WTC11 (cell line): ENCODE data around the gene TMEM9B. TPM values are rescaled to one million over a fixed set of nuclear protein-coding genes. Genes with fewer than 3 reads are reported as not detected.
A peak's percentile ranks its signal among the peaks of the same experiment; 100 is the strongest.

ENCODE experiments used
- ATAC-seq: fragments of 200-7000 bp; cut with Tn5 transposase; 2 replicates; pipeline ENCODE4 v1.10.0; 2021; ENCODE audit warnings: mild to moderate bottlenecking, moderate library complexity
- Bru-seq: library from RNA; stranded (reverse); fragments of 400-500 nt; gene quantifications from one replicate; lab custom pipeline; 2021; lab: Mats Ljungman, UMichigan
- CTCF ChIA-PET: fragments of 300-600 bp; sonication (Branson Sonifier 250); formaldehyde crosslinking; loops from one replicate; lab custom pipeline; 2021; ENCODE audit warnings: antibody characterized with exemption; lab: Charles Lee
- POLR2A ChIA-PET: fragments of 350-600 bp; sonication (Branson Sonifier 250); formaldehyde crosslinking; loops from one replicate; lab custom pipeline; 2021; ENCODE audit warnings: antibody characterized with exemption; lab: Charles Lee
- DNase-seq: peaks from one replicate; pipeline ENCODE4 v3.0.0; 2021; ENCODE audit warnings: low spot score
- H3K27ac Mint-ChIP-seq: 2 replicates; pipeline ENCODE4 v1.8.0; 2021; ENCODE audit warnings: mixed read lengths
- H3K27me3 Mint-ChIP-seq: 2 replicates; pipeline ENCODE4 v1.8.0; 2021; ENCODE audit warnings: low read depth, mild to moderate bottlenecking, moderate library complexity, mixed read lengths
- H3K36me3 Mint-ChIP-seq: 2 replicates; pipeline ENCODE4 v1.8.0; 2021; ENCODE audit warnings: mixed read lengths
- H3K4me1 Mint-ChIP-seq: 2 replicates; pipeline ENCODE4 v1.8.0; 2022; ENCODE audit warnings: mixed read lengths
- H3K4me3 Mint-ChIP-seq: 2 replicates; pipeline ENCODE4 v1.8.0; 2021; ENCODE audit warnings: mild to moderate bottlenecking, moderate library complexity, mixed read lengths
- H3K9me3 Mint-ChIP-seq: 2 replicates; pipeline ENCODE4 v1.8.0; 2021; ENCODE audit warnings: mixed read lengths
- CREM ChIP-seq: sonication (generic); formaldehyde crosslinking; IDR thresholded peaks from 2 replicates; pipeline ENCODE4 v1.8.1; 2022; ENCODE audit warnings: mild to moderate bottlenecking, missing genetic modification reagents, moderate library complexity
- CTCF ChIP-seq: fragments of 200-600 bp; IDR thresholded peaks from 2 replicates; pipeline ENCODE4 v1.8.0; 2022; ENCODE audit warnings: antibody characterized with exemption
- E2F4 ChIP-seq: sonication (generic); formaldehyde crosslinking; IDR thresholded peaks from 2 replicates; pipeline ENCODE4 v1.8.1; 2022; ENCODE audit warnings: low read depth, mild to moderate bottlenecking, moderate library complexity, missing genetic modification reagents, borderline replicate concordance
- ETV6 ChIP-seq: sonication (generic); formaldehyde crosslinking; IDR thresholded peaks from 2 replicates; pipeline ENCODE4 v1.8.1; 2022; ENCODE audit warnings: mild to moderate bottlenecking, missing genetic modification reagents
- FOXK1 ChIP-seq: sonication (generic); formaldehyde crosslinking; IDR thresholded peaks from 2 replicates; pipeline ENCODE4 v1.8.0; 2022; ENCODE audit warnings: mild to moderate bottlenecking, moderate library complexity, missing genetic modification reagents
- GTF2I ChIP-seq: fragments of 250-450 bp; sonication (Bioruptor Pico); conservative IDR thresholded peaks from 2 replicates; pipeline ENCODE4 v1.4.0; 2021; ENCODE audit warnings: mild to moderate bottlenecking
- KAT7 ChIP-seq: sonication (generic); formaldehyde crosslinking; IDR thresholded peaks from 2 replicates; pipeline ENCODE4 v1.8.1; 2023; ENCODE audit warnings: missing genetic modification reagents, mild to moderate bottlenecking, borderline replicate concordance
- MAX ChIP-seq: sonication (generic); formaldehyde crosslinking; IDR thresholded peaks from 2 replicates; pipeline ENCODE4 v1.8.0; 2022; ENCODE audit warnings: mild to moderate bottlenecking, missing genetic modification reagents
- MYBL2 ChIP-seq: sonication (generic); formaldehyde crosslinking; IDR thresholded peaks from 2 replicates; pipeline ENCODE4 v1.8.1; 2023; ENCODE audit warnings: mild to moderate bottlenecking, moderate library complexity, missing genetic modification reagents
- SMAD3 ChIP-seq: sonication (generic); formaldehyde crosslinking; IDR thresholded peaks from 2 replicates; pipeline ENCODE4 v1.8.0; 2022; ENCODE audit warnings: missing genetic modification reagents, mild to moderate bottlenecking, borderline replicate concordance
- SP1 ChIP-seq: sonication (generic); formaldehyde crosslinking; conservative IDR thresholded peaks from 2 replicates; pipeline ENCODE4 v1.8.1; 2022; ENCODE audit warnings: missing genetic modification reagents
- TEAD1 ChIP-seq: sonication (generic); formaldehyde crosslinking; IDR thresholded peaks from 2 replicates; pipeline ENCODE4 v1.8.0; 2022; ENCODE audit warnings: mild to moderate bottlenecking, missing genetic modification reagents
- TP53 ChIP-seq: sonication (generic); formaldehyde crosslinking; IDR thresholded peaks from 2 replicates; pipeline ENCODE4 v1.8.1; 2023; ENCODE audit warnings: mild to moderate bottlenecking, missing genetic modification reagents
- ZNF121 ChIP-seq: sonication (generic); formaldehyde crosslinking; IDR thresholded peaks from 2 replicates; pipeline ENCODE4 v1.8.0; 2023; ENCODE audit warnings: missing genetic modification reagents
- ZNF138 ChIP-seq: sonication (generic); formaldehyde crosslinking; conservative IDR thresholded peaks from 2 replicates; pipeline ENCODE4 v1.8.1; 2022; ENCODE audit warnings: mild to moderate bottlenecking, moderate library complexity, missing genetic modification reagents
- ZNF219 ChIP-seq: sonication (generic); formaldehyde crosslinking; IDR thresholded peaks from 2 replicates; pipeline ENCODE4 v1.8.0; 2023; ENCODE audit warnings: missing genetic modification reagents, mild to moderate bottlenecking, borderline replicate concordance
- ZNF263 ChIP-seq: sonication (generic); formaldehyde crosslinking; IDR thresholded peaks from 2 replicates; pipeline ENCODE4 v1.8.1; 2022; ENCODE audit warnings: low read depth, mild to moderate bottlenecking, moderate library complexity, missing genetic modification reagents
- long read RNA-seq, 3 experiments: library from RNA in 1 of 3; library from capped mRNA in 1 of 3; library from polyadenylated mRNA in 1 of 3; unstranded in 2 of 3; stranded (forward) in 1 of 3; transcript quantifications; one replicate each; pipeline ENCODE4 v2.0.0, GENCODE V29; 2021
- total RNA-seq: library from RNA; stranded (reverse); gene quantifications from 3 replicates; pipeline ENCODE4 v1.2.3, GENCODE V29; 2021
- TF ChIP-seq, protein P1 (sequence below): sonication (generic); formaldehyde crosslinking; IDR thresholded peaks from 2 replicates; pipeline ENCODE4 v1.8.1; 2023; ENCODE audit warnings: mild to moderate bottlenecking, missing genetic modification reagents, moderate library complexity
- TF ChIP-seq, protein P2 (sequence below): sonication (generic); formaldehyde crosslinking; IDR thresholded peaks from 2 replicates; pipeline ENCODE4 v1.8.1; 2022; ENCODE audit warnings: mild to moderate bottlenecking, moderate library complexity, missing genetic modification reagents
- TF ChIP-seq, protein P3 (sequence below): sonication (generic); formaldehyde crosslinking; IDR thresholded peaks from 2 replicates; pipeline ENCODE4 v1.8.0; 2023; ENCODE audit warnings: mild to moderate bottlenecking, missing genetic modification reagents
- TF ChIP-seq, protein P4 (sequence below): sonication (generic); formaldehyde crosslinking; conservative IDR thresholded peaks from 2 replicates; pipeline ENCODE4 v1.8.1; 2023; ENCODE audit warnings: mild to moderate bottlenecking, low read depth, missing genetic modification reagents, moderate library complexity

TMEM9B gene
- total RNA-seq (8.7 to 10.2 TPM (median 8.9 TPM) in 3 replicates), Bru-seq, nascent RNA (percentile 66 among the genes with signal in this experiment)
- long read RNA-seq, experiment 1, transcript TMEM9B-205 (5 exons, 2,083 nt): major isoform, 67 of 84 reads
- long read RNA-seq, experiment 1, transcript TMEM9B-201 (4 exons, 1,659 nt): minor isoform, 10 of 84 reads
- long read RNA-seq, experiment 1, partial matches to known transcripts: 3 of 84 reads
- long read RNA-seq, experiment 1, other reads (novel, unspliced or antisense): 1 of 84 reads
- long read RNA-seq, experiment 2, transcript TMEM9B-205 (5 exons, 2,083 nt): major isoform, 9 of 20 reads
- long read RNA-seq, experiment 2, partial matches to known transcripts: 8 of 20 reads
- long read RNA-seq, experiment 2, other reads (novel, unspliced or antisense): 1 of 20 reads
- long read RNA-seq, experiment 3, transcript TMEM9B-201 (4 exons, 1,659 nt): minor isoform, 5 of 63 reads
- long read RNA-seq, experiment 3, transcript TMEM9B-205 (5 exons, 2,083 nt): major isoform, 46 of 63 reads
- long read RNA-seq, experiment 3, transcript TMEM9B-202 (5 exons, 1,433 nt): minor isoform, 10 of 63 reads
- long read RNA-seq, experiment 3, partial matches to known transcripts: 0 of 63 reads
- long read RNA-seq, experiment 3, other reads (novel, unspliced or antisense): 2 of 63 reads

DNA sequence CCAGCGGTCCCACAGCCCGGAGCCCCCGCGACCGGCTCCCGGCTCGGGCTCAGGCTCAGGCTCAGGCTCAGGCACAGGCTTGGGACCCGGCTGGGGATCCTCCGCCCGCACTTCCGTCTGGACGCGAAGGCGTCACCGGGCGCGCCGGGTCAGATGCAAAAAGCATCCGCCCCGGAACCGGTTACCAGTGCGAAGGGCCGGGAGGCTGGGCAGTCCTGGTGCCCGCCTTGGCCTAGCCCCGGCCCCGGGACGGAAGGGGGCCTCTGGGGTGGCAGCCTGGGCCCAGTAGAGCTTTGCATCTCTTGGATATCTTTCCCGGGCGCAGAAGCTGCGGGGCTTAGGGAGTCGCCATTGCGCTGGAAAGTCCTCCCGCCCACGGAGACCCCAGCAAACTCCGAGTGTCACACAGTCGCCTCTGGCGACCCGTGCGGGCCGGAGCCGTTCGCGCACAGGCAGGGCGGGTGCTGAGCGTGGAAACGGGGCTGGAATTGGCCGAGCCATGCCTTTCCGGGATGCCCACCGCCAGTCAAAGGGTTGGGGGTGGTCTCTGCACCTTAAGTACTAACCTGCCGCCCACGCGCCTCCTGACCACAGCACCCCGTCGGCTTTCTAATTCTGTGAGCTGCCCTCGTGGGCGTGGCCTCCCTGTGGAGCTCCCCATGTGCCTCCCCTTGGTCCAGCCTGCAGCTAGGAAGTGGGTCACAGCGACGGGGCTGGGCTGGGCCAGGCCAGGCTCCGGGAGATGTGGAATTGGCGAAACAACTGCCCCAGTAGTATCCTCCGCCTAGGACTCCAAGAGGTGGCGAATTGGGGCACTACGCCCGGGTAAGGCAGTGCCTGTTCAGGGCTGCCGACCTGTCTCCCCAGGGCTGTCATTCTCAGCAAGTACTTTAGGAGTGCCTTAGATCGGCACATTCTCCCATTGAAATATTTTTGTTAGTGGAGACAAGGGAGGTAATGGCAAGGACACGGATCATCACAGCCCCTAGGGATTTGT is at the start of gene TMEM9B:
Gene TMEM9B, minus strand, starts transcription at position 119 of the 997 bp plus-strand sequence. CDS start 129 bp downstream, outside the sequence.
- no peaks in the 10 kb centered on the region for H3K9me3 Mint-ChIP-seq
- peak; percentile 86 for DNase-seq
- H3K4me1 Mint-ChIP-seq: peaks cover 19% of the 10 kb centered on the region
- no peaks in the 10 kb centered on the region for H3K36me3 Mint-ChIP-seq
- ChIA-PET POLR2A (interaction anchor here (0.5 to 1.9 kb wide), 9 partner anchors 11 to 276 kb away, joined by 3 to 5 read pairs (median 3); partner anchors contain the start of gene AKIP1), CTCF (interaction anchor here (0.6 to 2.5 kb wide), 11 partner anchors 16 to 542 kb away, joined by 3 to 19 read pairs (median 5); partner anchors contain the start of gene AKIP1)
- peak within 1 kb of the TSS; percentile 89 for H3K27ac Mint-ChIP-seq
- H3K4me3 Mint-ChIP-seq: peak within 1 kb of the TSS; percentile 94
- ATAC-seq: peak; percentile 80
- H3K27me3 Mint-ChIP-seq: no peaks in the 10 kb centered on the region
- TF ChIP-seq E2F4: no peak
- TF ChIP-seq, protein P1, sequence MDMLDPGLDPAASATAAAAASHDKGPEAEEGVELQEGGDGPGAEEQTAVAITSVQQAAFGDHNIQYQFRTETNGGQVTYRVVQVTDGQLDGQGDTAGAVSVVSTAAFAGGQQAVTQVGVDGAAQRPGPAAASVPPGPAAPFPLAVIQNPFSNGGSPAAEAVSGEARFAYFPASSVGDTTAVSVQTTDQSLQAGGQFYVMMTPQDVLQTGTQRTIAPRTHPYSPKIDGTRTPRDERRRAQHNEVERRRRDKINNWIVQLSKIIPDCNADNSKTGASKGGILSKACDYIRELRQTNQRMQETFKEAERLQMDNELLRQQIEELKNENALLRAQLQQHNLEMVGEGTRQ (CRISPR knock-in tag): peak; percentile 30; the same call in 1 of the 2 replicates
- 0 out of 2 replicates have a peak, but pooled peaks have one; percentile 26 for TF ChIP-seq ZNF219 (CRISPR knock-in tag)
- TF ChIP-seq TP53 (CRISPR knock-in tag): peak; percentile 87; the same call in 1 of the 2 replicates
- peak; percentile 61; the same call in 1 of the 2 replicates for TF ChIP-seq ZNF121 (CRISPR knock-in tag)
- TF ChIP-seq, protein P2, sequence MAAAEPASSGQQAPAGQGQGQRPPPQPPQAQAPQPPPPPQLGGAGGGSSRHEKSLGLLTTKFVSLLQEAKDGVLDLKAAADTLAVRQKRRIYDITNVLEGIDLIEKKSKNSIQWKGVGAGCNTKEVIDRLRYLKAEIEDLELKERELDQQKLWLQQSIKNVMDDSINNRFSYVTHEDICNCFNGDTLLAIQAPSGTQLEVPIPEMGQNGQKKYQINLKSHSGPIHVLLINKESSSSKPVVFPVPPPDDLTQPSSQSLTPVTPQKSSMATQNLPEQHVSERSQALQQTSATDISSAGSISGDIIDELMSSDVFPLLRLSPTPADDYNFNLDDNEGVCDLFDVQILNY (CRISPR knock-in tag): peak; percentile 78; the same call in 1 of the 2 replicates
- peak; percentile 87 for TF ChIP-seq MAX (CRISPR knock-in tag)
- 0 out of 2 replicates have a peak, but pooled peaks have one; percentile 5 for TF ChIP-seq TEAD1 (CRISPR knock-in tag)
- TF ChIP-seq FOXK1 (CRISPR knock-in tag): peak; percentile 75; the same call in 1 of the 2 replicates
- 0 out of 2 replicates have a peak, but pooled peaks have one; percentile 32 for TF ChIP-seq ZNF138
- TF ChIP-seq KAT7 (CRISPR knock-in tag): 0 out of 2 replicates have a peak, but pooled peaks have one; percentile 18
- peak; percentile 52; the same call in 1 of the 2 replicates for TF ChIP-seq ETV6 (CRISPR knock-in tag)
- TF ChIP-seq, protein P3, sequence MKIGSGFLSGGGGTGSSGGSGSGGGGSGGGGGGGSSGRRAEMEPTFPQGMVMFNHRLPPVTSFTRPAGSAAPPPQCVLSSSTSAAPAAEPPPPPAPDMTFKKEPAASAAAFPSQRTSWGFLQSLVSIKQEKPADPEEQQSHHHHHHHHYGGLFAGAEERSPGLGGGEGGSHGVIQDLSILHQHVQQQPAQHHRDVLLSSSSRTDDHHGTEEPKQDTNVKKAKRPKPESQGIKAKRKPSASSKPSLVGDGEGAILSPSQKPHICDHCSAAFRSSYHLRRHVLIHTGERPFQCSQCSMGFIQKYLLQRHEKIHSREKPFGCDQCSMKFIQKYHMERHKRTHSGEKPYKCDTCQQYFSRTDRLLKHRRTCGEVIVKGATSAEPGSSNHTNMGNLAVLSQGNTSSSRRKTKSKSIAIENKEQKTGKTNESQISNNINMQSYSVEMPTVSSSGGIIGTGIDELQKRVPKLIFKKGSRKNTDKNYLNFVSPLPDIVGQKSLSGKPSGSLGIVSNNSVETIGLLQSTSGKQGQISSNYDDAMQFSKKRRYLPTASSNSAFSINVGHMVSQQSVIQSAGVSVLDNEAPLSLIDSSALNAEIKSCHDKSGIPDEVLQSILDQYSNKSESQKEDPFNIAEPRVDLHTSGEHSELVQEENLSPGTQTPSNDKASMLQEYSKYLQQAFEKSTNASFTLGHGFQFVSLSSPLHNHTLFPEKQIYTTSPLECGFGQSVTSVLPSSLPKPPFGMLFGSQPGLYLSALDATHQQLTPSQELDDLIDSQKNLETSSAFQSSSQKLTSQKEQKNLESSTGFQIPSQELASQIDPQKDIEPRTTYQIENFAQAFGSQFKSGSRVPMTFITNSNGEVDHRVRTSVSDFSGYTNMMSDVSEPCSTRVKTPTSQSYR (CRISPR knock-in tag): 0 out of 2 replicates have a peak, but pooled peaks have one; percentile 14
- TF ChIP-seq ZNF263: 0 out of 2 replicates have a peak, but pooled peaks have one; percentile 10
- TF ChIP-seq CREM (CRISPR knock-in tag): peak; percentile 94
- peak; percentile 40; the same call in 1 of the 2 replicates for TF ChIP-seq MYBL2 (CRISPR knock-in tag)
- peak; percentile 94 for TF ChIP-seq GTF2I (CRISPR knock-in tag)
- 0 out of 2 replicates have a peak, but pooled peaks have one; percentile 22 for TF ChIP-seq SMAD3
- peak; percentile 78 for TF ChIP-seq SP1 (CRISPR knock-in tag)
- TF ChIP-seq, protein P4, sequence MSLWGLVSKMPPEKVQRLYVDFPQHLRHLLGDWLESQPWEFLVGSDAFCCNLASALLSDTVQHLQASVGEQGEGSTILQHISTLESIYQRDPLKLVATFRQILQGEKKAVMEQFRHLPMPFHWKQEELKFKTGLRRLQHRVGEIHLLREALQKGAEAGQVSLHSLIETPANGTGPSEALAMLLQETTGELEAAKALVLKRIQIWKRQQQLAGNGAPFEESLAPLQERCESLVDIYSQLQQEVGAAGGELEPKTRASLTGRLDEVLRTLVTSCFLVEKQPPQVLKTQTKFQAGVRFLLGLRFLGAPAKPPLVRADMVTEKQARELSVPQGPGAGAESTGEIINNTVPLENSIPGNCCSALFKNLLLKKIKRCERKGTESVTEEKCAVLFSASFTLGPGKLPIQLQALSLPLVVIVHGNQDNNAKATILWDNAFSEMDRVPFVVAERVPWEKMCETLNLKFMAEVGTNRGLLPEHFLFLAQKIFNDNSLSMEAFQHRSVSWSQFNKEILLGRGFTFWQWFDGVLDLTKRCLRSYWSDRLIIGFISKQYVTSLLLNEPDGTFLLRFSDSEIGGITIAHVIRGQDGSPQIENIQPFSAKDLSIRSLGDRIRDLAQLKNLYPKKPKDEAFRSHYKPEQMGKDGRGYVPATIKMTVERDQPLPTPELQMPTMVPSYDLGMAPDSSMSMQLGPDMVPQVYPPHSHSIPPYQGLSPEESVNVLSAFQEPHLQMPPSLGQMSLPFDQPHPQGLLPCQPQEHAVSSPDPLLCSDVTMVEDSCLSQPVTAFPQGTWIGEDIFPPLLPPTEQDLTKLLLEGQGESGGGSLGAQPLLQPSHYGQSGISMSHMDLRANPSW (CRISPR knock-in tag): no peak
- no peak for TF ChIP-seq CTCF
